SK-N-SH (cell line): ENCODE measurements around the gene TP63. TPM values are rescaled to one million over a fixed set of nuclear protein-coding genes. Genes with fewer than 3 reads are reported as not detected.

Source experiments
- CTCF ChIA-PET: fragments of 300-600, 350-600 bp; formaldehyde crosslinking; extraction: SDS; loops from one replicate; lab custom pipeline; 2021; lab: Yijun Ruan, JAX
- POLR2A ChIA-PET: fragments of 350-600 bp; sonication (Branson Sonifier 250); formaldehyde crosslinking; extraction: SDS; loops from one replicate; lab custom pipeline; 2020; ENCODE audit warnings: antibody characterized with exemption, inconsistent platforms; lab: Yijun Ruan, JAX
- DNase-seq: peaks from one replicate; pipeline ENCODE4 v3.0.0; 2012
- H2AFZ ChIP-seq: fragments of 200-600 bp; sonication (generic); 2 replicates; pipeline ENCODE4 v1.8.1; 2016; ENCODE audit warnings: antibody characterized with exemption, mild to moderate bottlenecking, low read depth
- H3F3A ChIP-seq: fragments of 200-600 bp; sonication (generic); replicated peaks from 2 replicates; pipeline ENCODE3; 2016; ENCODE audit warnings: antibody characterized with exemption, mild to moderate bottlenecking; ENCODE audit not compliant: insufficient read depth
- H3K27ac ChIP-seq, 2 experiments: fragments of 200-500 bp in 1 of 2; fragments of 200-600 bp in 1 of 2; sonication (Bioruptor generic) in 1 of 2; sonication (generic), shearing (Covaris generic) in 1 of 2; 2 replicates each; pipeline versions ENCODE4 v1.5.1 to v1.6.1; 2014 to 2016; ENCODE audit warnings: low read depth in 2 of 2, inconsistent platforms in 1 of 2, low read length in 1 of 2, mild to moderate bottlenecking in 1 of 2, mixed read lengths in 1 of 2
- H3K27me3 ChIP-seq: fragments of 200-600 bp; sonication (generic), shearing (Covaris generic); 2 replicates; pipeline ENCODE4 v1.6.1; 2016; ENCODE audit warnings: mixed run types; ENCODE audit not compliant: insufficient read depth
- H3K36me3 ChIP-seq, 2 experiments: fragments of 200-500 bp in 1 of 2; fragments of 200-600 bp in 1 of 2; sonication (Bioruptor generic) in 1 of 2; sonication (generic) in 1 of 2; replicated peaks in 1 of 2; 2 replicates each; pipeline versions ENCODE3 to v1.5.1; 2014 to 2016; ENCODE audit warnings: low read length in 1 of 2, mild to moderate bottlenecking in 1 of 2; ENCODE audit not compliant: insufficient read depth in 2 of 2, control insufficient read depth in 1 of 2
- H3K4me1 ChIP-seq, 2 experiments: fragments of 200-500 bp in 1 of 2; fragments of 200-600 bp in 1 of 2; sonication (Bioruptor generic) in 1 of 2; sonication (generic), shearing (Covaris generic) in 1 of 2; 2 replicates each; pipeline versions ENCODE4 v1.5.1 to v1.6.1; 2014 to 2016; ENCODE audit warnings: low read depth in 1 of 2, low read length in 1 of 2, mixed run types in 1 of 2; ENCODE audit not compliant: insufficient read depth in 2 of 2, control insufficient read depth in 1 of 2
- H3K4me2 ChIP-seq: fragments of 200-600 bp; sonication (generic), shearing (Covaris generic); 2 replicates; pipeline ENCODE4 v1.6.1; 2017; ENCODE audit warnings: mixed run types
- H3K4me3 ChIP-seq, 2 experiments: fragments of 200-500 bp in 1 of 2; fragments of 200-600 bp in 1 of 2; sonication (Bioruptor generic) in 1 of 2; sonication (generic), shearing (Covaris generic) in 1 of 2; 2 replicates each; pipeline versions ENCODE4 v1.5.1 to v1.8.1; 2014 to 2016; ENCODE audit warnings: low read depth in 2 of 2, inconsistent platforms in 1 of 2, low read length in 1 of 2, mild to moderate bottlenecking in 1 of 2, mixed read lengths in 1 of 2, moderate library complexity in 1 of 2
- H3K79me2 ChIP-seq: fragments of 200-600 bp; sonication (generic); 2 replicates; pipeline ENCODE4 v1.8.1; 2017; ENCODE audit warnings: mild to moderate bottlenecking; ENCODE audit not compliant: insufficient read depth
- H3K9ac ChIP-seq: fragments of 200-600 bp; sonication (generic); 2 replicates; pipeline ENCODE4 v1.6.1; 2017; ENCODE audit warnings: mixed run types
- H3K9me2 ChIP-seq: fragments of 200-600 bp; sonication (generic); 2 replicates; pipeline ENCODE4 v1.6.1; 2017; ENCODE audit warnings: mixed run types
- H3K9me3 ChIP-seq: fragments of 200-600 bp; sonication (generic); 2 replicates; pipeline ENCODE4 v1.6.1; 2017; ENCODE audit warnings: mixed run types, mild to moderate bottlenecking, moderate library complexity
- H4K20me1 ChIP-seq: fragments of 200-600 bp; sonication (generic); 2 replicates; pipeline ENCODE4 v1.6.1; 2017; ENCODE audit warnings: mild to moderate bottlenecking, mixed run types; ENCODE audit not compliant: insufficient read depth
- ELF1 ChIP-seq: IDR thresholded peaks from 2 replicates; pipeline ENCODE4 v1.4.0; 2012
- EP300 ChIP-seq, 2 experiments: IDR thresholded peaks; 2 replicates each; pipeline versions ENCODE4 v1.4.0 to v1.6.1; 2012; ENCODE audit warnings: borderline replicate concordance in 1 of 2, low read depth in 1 of 2, low read length in 1 of 2
- EZH2phosphoT487 ChIP-seq: fragments of 200-600 bp; sonication (generic); IDR thresholded peaks from 2 replicates; pipeline ENCODE4 v1.6.1; 2017; ENCODE audit warnings: low read depth, mixed run types, mild to moderate bottlenecking, antibody characterized with exemption, moderate library complexity, borderline replicate concordance
- FOXJ3 ChIP-seq: sonication (generic); formaldehyde crosslinking; IDR thresholded peaks from 2 replicates; pipeline ENCODE4 v1.5.1; 2020; ENCODE audit warnings: mild to moderate bottlenecking, missing genetic modification reagents
- GATA2 ChIP-seq: sonication (generic); formaldehyde crosslinking; IDR thresholded peaks from 2 replicates; pipeline ENCODE4 v1.5.0; 2020; ENCODE audit warnings: mild to moderate bottlenecking, missing genetic modification reagents
- IRF3 ChIP-seq: fragments of 150-350 bp; IDR thresholded peaks from 2 replicates; pipeline ENCODE4 v1.6.1; 2016; ENCODE audit warnings: mild to moderate bottlenecking, low read depth, low read length
- JUND ChIP-seq: IDR thresholded peaks from 2 replicates; pipeline ENCODE4 v1.4.0; 2012
- NFIC ChIP-seq: IDR thresholded peaks from 2 replicates; pipeline ENCODE4 v1.4.0; 2012; ENCODE audit warnings: borderline replicate concordance
- NRF1 ChIP-seq: IDR thresholded peaks from 2 replicates; pipeline ENCODE4 v1.6.1; 2012; ENCODE audit warnings: low read depth, mild to moderate bottlenecking, low read length
- RAD21 ChIP-seq: IDR thresholded peaks from 2 replicates; pipeline ENCODE4 v1.6.1; 2012; ENCODE audit warnings: mild to moderate bottlenecking, low read length
- RXRA ChIP-seq: IDR thresholded peaks from 2 replicates; pipeline ENCODE4 v1.4.0; 2012; ENCODE audit warnings: low read depth, mild to moderate bottlenecking, borderline replicate concordance
- SIN3A ChIP-seq: IDR thresholded peaks from 2 replicates; pipeline ENCODE4 v1.6.1; 2012; ENCODE audit warnings: low read depth, mild to moderate bottlenecking, low read length, moderate library complexity, borderline replicate concordance
- TAF1 ChIP-seq: IDR thresholded peaks from 2 replicates; pipeline ENCODE4 v1.6.1; 2012; ENCODE audit warnings: low read depth, mild to moderate bottlenecking, low read length, moderate library complexity, borderline replicate concordance
- USF2 ChIP-seq: fragments of 150-350 bp; IDR thresholded peaks from 2 replicates; pipeline ENCODE4 v1.6.1; 2017; ENCODE audit warnings: antibody characterized with exemption, low read length, low read depth, borderline replicate concordance
- YY1 ChIP-seq: IDR thresholded peaks from 2 replicates; pipeline ENCODE4 v1.4.0; 2012; ENCODE audit warnings: low read depth, mild to moderate bottlenecking
- WGBS: methylation state at CpG from one replicate; pipeline ENCODE4 v1.1.6; 2017; ENCODE audit warnings: low lambda C conversion rate; 5-methylcytosine and 5-hydroxymethylcytosine counted together
- polyA plus RNA-seq, 3 experiments: library from polyadenylated mRNA; depleted of rRNA; stranded (reverse); fragments of >200 nt; gene quantifications; 2 replicates each; pipeline ENCODE4 v1.2.3, GENCODE V29; 2012
- TF ChIP-seq, protein P1 (sequence below): IDR thresholded peaks from 2 replicates; pipeline ENCODE4 v1.4.0; 2012; ENCODE audit warnings: low read depth, borderline replicate concordance
- TF ChIP-seq, protein P2 (sequence below): IDR thresholded peaks from 2 replicates; pipeline ENCODE4 v1.6.1; 2012; ENCODE audit warnings: mild to moderate bottlenecking, low read depth, low read length, moderate library complexity

Gene TP63
- polyA plus RNA-seq, 1 of the 3 experiments (the other 2 are of a cell fraction): not detected

- TF ChIP-seq FOXJ3 (CRISPR knock-in tag) (no peak), USF2 (no peak), IRF3 (no peak), RAD21 (no peak), JUND (no peak)
Observed at GRCh38 chr3:189737071-189737470, 105.9 kb downstream of the TP63 start (continued).

DNA sequence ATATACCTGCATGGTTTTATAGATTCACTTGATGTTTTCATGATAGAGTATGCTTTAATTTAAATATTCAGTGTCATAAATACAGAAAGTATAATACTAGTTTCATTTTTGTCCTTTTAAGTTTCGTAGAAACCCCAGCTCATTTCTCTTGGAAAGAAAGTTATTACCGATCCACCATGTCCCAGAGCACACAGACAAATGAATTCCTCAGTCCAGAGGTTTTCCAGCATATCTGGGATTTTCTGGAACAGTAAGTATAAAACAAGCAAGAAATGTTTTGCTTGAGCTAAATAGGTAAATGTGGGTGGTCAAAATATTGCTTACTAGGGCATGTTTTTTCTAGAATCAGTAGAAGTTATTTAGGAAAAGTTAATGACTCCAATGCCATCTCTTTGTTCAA is 106.4 kb downstream of the TP63 start:
- ChIA-PET CTCF (no interaction called here), POLR2A (no interaction called here)
- Histone ChIP-seq H3K9me2 (no peaks in the 10 kb centered on the region), H3K79me2 (no peaks in the 10 kb centered on the region), H3K9me3 (no peaks in the 10 kb centered on the region), H3K36me3 (no peaks in the 10 kb centered on the region), H4K20me1 (no peaks in the 10 kb centered on the region), H3K4me1 (no peaks in the 10 kb centered on the region), H3K4me2 (no peak overlapping the region), H2AFZ (no peak overlapping the region), H3K27ac (no peak overlapping the region), H3F3A (no peaks in the 10 kb centered on the region), H3K9ac (no peak overlapping the region), H3K27me3 (no peaks in the 10 kb centered on the region), H3K4me3 (no peak overlapping the region)
- no peak for TF ChIP-seq RAD21
- TF ChIP-seq JUND: no peak
- no peak for DNase-seq
- 11% methylated on average over 2 of the region's 2 CpGs for WGBS

DNA sequence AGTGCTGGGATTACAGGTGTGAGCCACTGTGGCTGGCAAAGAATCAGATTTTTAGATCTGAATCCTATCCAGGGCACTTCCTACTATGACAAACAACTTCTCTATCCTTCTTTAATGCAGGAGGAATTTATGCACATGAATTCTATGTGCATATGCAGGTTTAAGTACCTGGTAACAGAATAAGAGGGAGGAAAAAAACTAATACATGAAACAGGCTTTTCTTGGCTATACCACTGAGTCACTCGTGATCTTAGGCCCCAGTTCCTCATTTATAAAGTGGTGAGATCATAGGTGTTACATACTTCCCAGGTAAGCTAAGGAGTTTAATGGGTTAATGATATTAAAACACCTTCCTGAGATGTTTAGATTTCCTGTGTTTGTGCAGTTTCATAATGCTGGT is 108.2 kb downstream of the TP63 start:
- no peak for DNase-seq
- Histone ChIP-seq H3F3A (no peaks in the 10 kb centered on the region), H3K79me2 (no peaks in the 10 kb centered on the region), H2AFZ (no peak overlapping the region), H3K9me3 (no peaks in the 10 kb centered on the region), H3K27ac (no peak overlapping the region), H3K4me3 (no peak overlapping the region), H3K4me2 (no peak overlapping the region), H3K36me3 (no peaks in the 10 kb centered on the region), H3K4me1 (no peaks in the 10 kb centered on the region), H3K9ac (no peak overlapping the region), H3K27me3 (no peaks in the 10 kb centered on the region), H4K20me1 (no peaks in the 10 kb centered on the region), H3K9me2 (no peaks in the 10 kb centered on the region)
- WGBS: 11% methylated on average over 1 of the region's 1 CpG
- ChIA-PET POLR2A (no interaction called here), CTCF (no interaction called here)
- TF ChIP-seq JUND (no peak), EZH2phosphoT487 (no peak), NRF1 (no peak), SIN3A (no peak), IRF3 (no peak), ELF1 (no peak), EP300 (IDR thresholded peaks at IDR 0.05; ENCODE audit: borderline replicate concordance in 1 of 2, low read depth in 1 of 2, low read length in 1 of 2) (no peak), NFIC (no peak), TAF1 (no peak), YY1 (no peak), GATA2 (CRISPR knock-in tag) (no peak), RXRA (no peak), FOXJ3 (CRISPR knock-in tag) (no peak)
- TF ChIP-seq, protein P1, sequence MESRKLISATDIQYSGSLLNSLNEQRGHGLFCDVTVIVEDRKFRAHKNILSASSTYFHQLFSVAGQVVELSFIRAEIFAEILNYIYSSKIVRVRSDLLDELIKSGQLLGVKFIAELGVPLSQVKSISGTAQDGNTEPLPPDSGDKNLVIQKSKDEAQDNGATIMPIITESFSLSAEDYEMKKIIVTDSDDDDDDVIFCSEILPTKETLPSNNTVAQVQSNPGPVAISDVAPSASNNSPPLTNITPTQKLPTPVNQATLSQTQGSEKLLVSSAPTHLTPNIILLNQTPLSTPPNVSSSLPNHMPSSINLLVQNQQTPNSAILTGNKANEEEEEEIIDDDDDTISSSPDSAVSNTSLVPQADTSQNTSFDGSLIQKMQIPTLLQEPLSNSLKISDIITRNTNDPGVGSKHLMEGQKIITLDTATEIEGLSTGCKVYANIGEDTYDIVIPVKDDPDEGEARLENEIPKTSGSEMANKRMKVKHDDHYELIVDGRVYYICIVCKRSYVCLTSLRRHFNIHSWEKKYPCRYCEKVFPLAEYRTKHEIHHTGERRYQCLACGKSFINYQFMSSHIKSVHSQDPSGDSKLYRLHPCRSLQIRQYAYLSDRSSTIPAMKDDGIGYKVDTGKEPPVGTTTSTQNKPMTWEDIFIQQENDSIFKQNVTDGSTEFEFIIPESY: no peak
- TF ChIP-seq, protein P2, sequence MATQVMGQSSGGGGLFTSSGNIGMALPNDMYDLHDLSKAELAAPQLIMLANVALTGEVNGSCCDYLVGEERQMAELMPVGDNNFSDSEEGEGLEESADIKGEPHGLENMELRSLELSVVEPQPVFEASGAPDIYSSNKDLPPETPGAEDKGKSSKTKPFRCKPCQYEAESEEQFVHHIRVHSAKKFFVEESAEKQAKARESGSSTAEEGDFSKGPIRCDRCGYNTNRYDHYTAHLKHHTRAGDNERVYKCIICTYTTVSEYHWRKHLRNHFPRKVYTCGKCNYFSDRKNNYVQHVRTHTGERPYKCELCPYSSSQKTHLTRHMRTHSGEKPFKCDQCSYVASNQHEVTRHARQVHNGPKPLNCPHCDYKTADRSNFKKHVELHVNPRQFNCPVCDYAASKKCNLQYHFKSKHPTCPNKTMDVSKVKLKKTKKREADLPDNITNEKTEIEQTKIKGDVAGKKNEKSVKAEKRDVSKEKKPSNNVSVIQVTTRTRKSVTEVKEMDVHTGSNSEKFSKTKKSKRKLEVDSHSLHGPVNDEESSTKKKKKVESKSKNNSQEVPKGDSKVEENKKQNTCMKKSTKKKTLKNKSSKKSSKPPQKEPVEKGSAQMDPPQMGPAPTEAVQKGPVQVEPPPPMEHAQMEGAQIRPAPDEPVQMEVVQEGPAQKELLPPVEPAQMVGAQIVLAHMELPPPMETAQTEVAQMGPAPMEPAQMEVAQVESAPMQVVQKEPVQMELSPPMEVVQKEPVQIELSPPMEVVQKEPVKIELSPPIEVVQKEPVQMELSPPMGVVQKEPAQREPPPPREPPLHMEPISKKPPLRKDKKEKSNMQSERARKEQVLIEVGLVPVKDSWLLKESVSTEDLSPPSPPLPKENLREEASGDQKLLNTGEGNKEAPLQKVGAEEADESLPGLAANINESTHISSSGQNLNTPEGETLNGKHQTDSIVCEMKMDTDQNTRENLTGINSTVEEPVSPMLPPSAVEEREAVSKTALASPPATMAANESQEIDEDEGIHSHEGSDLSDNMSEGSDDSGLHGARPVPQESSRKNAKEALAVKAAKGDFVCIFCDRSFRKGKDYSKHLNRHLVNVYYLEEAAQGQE: no peak
